ENCODE measurements around the gene PARD3B.
A peak's percentile ranks its signal among the peaks of the same experiment; 100 is the strongest.

DNA sequence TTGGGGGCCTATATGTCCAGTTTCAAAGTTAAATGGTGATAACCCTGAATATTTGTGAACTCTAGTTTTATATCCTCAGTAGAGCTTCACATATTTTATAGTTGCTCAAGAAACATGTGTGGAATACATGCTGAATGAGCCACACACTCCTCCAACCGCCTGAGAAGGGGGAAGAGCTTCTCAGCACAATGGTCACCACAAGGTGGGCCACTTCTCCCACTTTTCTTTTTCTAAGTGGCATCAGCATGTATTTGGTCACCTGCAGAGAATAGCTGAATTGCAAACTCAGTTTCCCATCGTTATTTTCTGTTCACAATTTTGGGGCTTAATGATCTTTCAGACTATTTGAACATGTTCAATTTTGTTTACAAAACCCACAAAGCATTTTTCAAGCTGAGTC lies 340.5 kb downstream of the PARD3B start:
- TF ChIP-seq EZH2 (IDR thresholded peaks at IDR 0.05; ENCODE audit: low read length, missing control alignments): no peak
- TF ChIP-seq, protein P1, sequence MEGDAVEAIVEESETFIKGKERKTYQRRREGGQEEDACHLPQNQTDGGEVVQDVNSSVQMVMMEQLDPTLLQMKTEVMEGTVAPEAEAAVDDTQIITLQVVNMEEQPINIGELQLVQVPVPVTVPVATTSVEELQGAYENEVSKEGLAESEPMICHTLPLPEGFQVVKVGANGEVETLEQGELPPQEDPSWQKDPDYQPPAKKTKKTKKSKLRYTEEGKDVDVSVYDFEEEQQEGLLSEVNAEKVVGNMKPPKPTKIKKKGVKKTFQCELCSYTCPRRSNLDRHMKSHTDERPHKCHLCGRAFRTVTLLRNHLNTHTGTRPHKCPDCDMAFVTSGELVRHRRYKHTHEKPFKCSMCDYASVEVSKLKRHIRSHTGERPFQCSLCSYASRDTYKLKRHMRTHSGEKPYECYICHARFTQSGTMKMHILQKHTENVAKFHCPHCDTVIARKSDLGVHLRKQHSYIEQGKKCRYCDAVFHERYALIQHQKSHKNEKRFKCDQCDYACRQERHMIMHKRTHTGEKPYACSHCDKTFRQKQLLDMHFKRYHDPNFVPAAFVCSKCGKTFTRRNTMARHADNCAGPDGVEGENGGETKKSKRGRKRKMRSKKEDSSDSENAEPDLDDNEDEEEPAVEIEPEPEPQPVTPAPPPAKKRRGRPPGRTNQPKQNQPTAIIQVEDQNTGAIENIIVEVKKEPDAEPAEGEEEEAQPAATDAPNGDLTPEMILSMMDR (conservative IDR thresholded peaks at IDR 0.05 in 1 of 2, IDR thresholded peaks at IDR 0.05 in 1 of 2; ENCODE audit: low read depth in 1 of 2, low read length in 2 of 2): peak in 1 of 2 donors; percentile 8

Data from fibroblast of lung (primary cell).